ENCODE data around the gene LDLRAD1.

GRCh38 chr1:53966794-53967193 is 51.2 kb downstream of the LDLRAD1 start:
- TF ChIP-seq, protein P1, sequence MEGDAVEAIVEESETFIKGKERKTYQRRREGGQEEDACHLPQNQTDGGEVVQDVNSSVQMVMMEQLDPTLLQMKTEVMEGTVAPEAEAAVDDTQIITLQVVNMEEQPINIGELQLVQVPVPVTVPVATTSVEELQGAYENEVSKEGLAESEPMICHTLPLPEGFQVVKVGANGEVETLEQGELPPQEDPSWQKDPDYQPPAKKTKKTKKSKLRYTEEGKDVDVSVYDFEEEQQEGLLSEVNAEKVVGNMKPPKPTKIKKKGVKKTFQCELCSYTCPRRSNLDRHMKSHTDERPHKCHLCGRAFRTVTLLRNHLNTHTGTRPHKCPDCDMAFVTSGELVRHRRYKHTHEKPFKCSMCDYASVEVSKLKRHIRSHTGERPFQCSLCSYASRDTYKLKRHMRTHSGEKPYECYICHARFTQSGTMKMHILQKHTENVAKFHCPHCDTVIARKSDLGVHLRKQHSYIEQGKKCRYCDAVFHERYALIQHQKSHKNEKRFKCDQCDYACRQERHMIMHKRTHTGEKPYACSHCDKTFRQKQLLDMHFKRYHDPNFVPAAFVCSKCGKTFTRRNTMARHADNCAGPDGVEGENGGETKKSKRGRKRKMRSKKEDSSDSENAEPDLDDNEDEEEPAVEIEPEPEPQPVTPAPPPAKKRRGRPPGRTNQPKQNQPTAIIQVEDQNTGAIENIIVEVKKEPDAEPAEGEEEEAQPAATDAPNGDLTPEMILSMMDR (optimal IDR thresholded peaks at IDR 0.05 in 1 of 3, IDR thresholded peaks at IDR 0.05 in 1 of 3, conservative IDR thresholded peaks at IDR 0.05 in 1 of 3; ENCODE audit: extremely low read depth in 1 of 3, insufficient read depth in 2 of 3, low read length in 3 of 3), result no peak
- no peak for TF ChIP-seq EZH2 (IDR thresholded peaks at IDR 0.05; ENCODE audit: low read length)

All from keratinocyte (primary cell).